Germinal center (tissue), 1 donor: ENCODE results near the gene LMTK3.
"Not testable (repeated sequence)": the region's sequence is repeated elsewhere in the genome, so short reads cannot be mapped to it uniquely, and the experiment has no call there.

Experiments
- DNase-seq: peaks from one replicate; pipeline ENCODE4 v3.0.0; 2012; ENCODE audit warnings: mixed read lengths, low spot score

LMTK3 gene

GRCh38 chr19:48488478-48488877 is 23.2 kb downstream of the LMTK3 start:
- DNase-seq = not testable (repeated sequence)

GRCh38 chr19:48487948-48488347 is 23.7 kb downstream of the LMTK3 start:
- DNase-seq = no peak

GRCh38 chr19:48487544-48487943 is 24.1 kb downstream of the LMTK3 start:
- no peak for DNase-seq

GRCh38 chr19:48486706-48487105 is 24.9 kb downstream of the LMTK3 start:
- DNase-seq = not testable (repeated sequence)

GRCh38 chr19:48484931-48485612 is 26.6 kb downstream of the LMTK3 start:
- no peak for DNase-seq

GRCh38 chr19:48484247-48484893 is 27.3 kb downstream of the LMTK3 start:
- no peak for DNase-seq

- no peak for DNase-seq
Measured at GRCh38 chr19:48483301-48483700, 28.3 kb downstream of the LMTK3 start.

- DNase-seq = no peak
Measured at GRCh38 chr19:48481846-48482639, 29.6 kb downstream of the LMTK3 start.

- peak; percentile 33 for DNase-seq
Measured at GRCh38 chr19:48480558-48481500, 30.8 kb downstream of the LMTK3 start.

GRCh38 chr19:48480183-48480557 is 31.5 kb downstream of the LMTK3 start:
- DNase-seq = no peak

- no peak for DNase-seq
Measured at GRCh38 chr19:48479686-48480085, 31.9 kb downstream of the LMTK3 start.

GRCh38 chr19:48478339-48479256 is 33.0 kb downstream of the LMTK3 start:
- DNase-seq = no peak

- no peak for DNase-seq
Measured at GRCh38 chr19:48477698-48478338, 33.8 kb downstream of the LMTK3 start.

- no peak for DNase-seq
Measured at GRCh38 chr19:48477067-48477685, 34.5 kb downstream of the LMTK3 start.

GRCh38 chr19:48476176-48476575 is 35.5 kb downstream of the LMTK3 start:
- DNase-seq = no peak

GRCh38 chr19:48475369-48476068 is 36.1 kb downstream of the LMTK3 start:
- DNase-seq = no peak

GRCh38 chr19:48474084-48474592 is 37.5 kb downstream of the LMTK3 start:
- DNase-seq = no peak

GRCh38 chr19:48473161-48473966 is 38.3 kb downstream of the LMTK3 start:
- DNase-seq = no peak
